ENCODE data around the gene CD27. TPM values are rescaled to one million over a fixed set of nuclear protein-coding genes. Genes with fewer than 3 reads are reported as not detected.

CD27 gene
- total and polyA plus RNA-seq, 2 of the 8 experiments (the other 6 are each of a cell fraction or from before 2014, with no cell fraction given) = 0.28 to 0.39 TPM

GRCh38 chr12:6463216-6463615, 18.5 kb downstream of the CD27 start (continued):
- no peak for TF ChIP-seq CHD1 (IDR thresholded peaks at IDR 0.05; ENCODE audit: low read depth, low read length)
- no peak for TF ChIP-seq GABPA (IDR thresholded peaks at IDR 0.05; ENCODE audit: borderline replicate concordance, insufficient read depth, low read length)
- TF ChIP-seq JUND (IDR thresholded peaks at IDR 0.05; ENCODE audit: low read length) = no peak
- no peak for TF ChIP-seq SRF (IDR thresholded peaks at IDR 0.05; ENCODE audit: low read depth, low read length)
